ENCODE data around the gene PDE7B.

Gene PDE7B

GRCh38 chr6:136022224-136022874 lies 170.8 kb downstream of the PDE7B start:
- no peak for DNase-seq (ENCODE audit: low read depth in 2 of 2, low spot score in 1 of 2)

- DNase-seq (ENCODE audit: low read depth in 2 of 2, low spot score in 1 of 2) = no peak
These were observed 173.2 kb downstream of the PDE7B start for GRCh38 chr6:136024711-136025110.

GRCh38 chr6:136025736-136026135 lies 174.2 kb downstream of the PDE7B start:
- DNase-seq (ENCODE audit: low read depth in 2 of 2, low spot score in 1 of 2) = no peak

- DNase-seq (ENCODE audit: low read depth in 2 of 2, low spot score in 1 of 2) = no peak
These were observed 178.6 kb downstream of the PDE7B start for GRCh38 chr6:136030131-136030530.

GRCh38 chr6:136031982-136032381 lies 180.5 kb downstream of the PDE7B start:
- DNase-seq (ENCODE audit: low read depth in 2 of 2, low spot score in 1 of 2) = no peak

DNA sequence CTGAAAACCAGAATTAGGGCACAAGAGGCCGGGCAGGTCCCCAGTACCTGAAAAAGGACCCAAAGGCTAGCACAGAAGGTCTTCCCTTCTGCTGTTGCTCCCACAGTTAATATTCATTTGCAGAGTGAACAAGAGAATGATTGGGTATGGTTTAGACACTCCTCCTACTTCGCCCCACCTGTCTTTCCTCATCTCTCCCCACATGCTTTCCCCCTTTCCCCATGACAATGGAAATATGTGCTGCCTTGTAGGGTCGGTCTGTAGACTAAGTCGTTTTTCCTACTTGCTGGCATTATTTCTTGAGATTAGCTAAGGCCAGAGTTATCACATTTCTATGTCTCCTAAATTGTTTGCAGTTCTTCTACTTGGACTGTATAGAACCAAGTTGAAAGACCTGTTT lies 181.9 kb downstream of the PDE7B start:
- no peak for DNase-seq (ENCODE audit: low read depth in 2 of 2, low spot score in 1 of 2)

DNA sequence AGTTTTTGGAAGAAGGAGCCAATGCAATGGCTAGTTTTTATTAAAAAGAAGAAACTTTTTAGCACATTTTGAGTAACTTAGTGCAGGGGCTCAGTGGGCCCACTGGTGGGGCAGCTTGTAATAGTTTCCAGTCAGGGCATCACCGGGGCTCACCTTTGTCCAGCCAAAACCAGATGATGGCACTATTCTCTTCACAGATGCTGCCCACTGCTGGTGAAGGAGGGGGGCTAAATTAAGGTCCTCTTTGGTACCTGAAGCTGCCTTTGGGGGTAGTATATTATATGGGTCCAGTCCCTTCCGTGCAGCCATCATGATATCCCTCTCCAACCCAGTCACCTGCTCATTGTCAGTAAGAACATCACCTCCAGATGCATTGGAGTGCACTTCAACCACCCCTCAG lies 182.9 kb downstream of the PDE7B start:
- no peak for DNase-seq (ENCODE audit: low read depth in 2 of 2, low spot score in 1 of 2)

- DNase-seq (ENCODE audit: low read depth in 2 of 2, low spot score in 1 of 2) = no peak
These were observed 184.0 kb downstream of the PDE7B start for GRCh38 chr6:136035378-136036070.

DNA sequence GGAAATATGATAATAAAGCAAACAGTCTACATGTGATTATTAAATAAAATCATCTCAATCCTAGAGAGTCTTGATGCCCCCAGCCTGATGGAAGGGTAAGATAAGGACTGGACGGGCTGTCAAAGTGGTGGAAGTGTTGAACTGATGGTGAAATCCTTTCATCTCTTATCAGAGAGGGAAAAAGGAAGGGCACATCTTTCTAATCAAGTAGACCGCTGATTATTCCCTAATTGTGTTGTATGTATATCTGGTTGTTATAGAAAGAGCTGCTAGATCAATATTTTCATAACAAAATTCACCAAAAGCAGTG lies 184.5 kb downstream of the PDE7B start:
- no peak for DNase-seq (ENCODE audit: low read depth in 2 of 2, low spot score in 1 of 2)

DNA sequence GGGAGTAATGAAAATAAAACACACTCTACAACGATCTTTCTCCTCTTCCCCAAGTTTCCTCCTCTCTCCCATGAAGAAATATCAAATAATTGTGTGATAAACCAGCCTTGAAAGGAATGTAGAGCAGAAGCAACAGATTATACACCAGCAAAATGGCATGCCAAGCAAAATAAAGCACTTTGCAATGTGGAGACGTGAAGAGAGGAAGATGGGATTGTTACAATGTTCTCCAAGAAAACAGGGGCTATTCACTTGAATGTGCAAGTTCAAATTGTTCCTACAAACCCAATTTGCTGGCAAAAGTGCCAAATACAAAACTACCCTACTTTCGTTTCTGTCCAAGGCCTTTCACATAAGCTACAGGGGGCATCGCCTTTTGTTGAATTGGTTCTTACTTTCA lies 185.1 kb downstream of the PDE7B start:
- no peak for DNase-seq (ENCODE audit: low read depth in 2 of 2, low spot score in 1 of 2)

- no peak for DNase-seq (ENCODE audit: low read depth in 2 of 2, low spot score in 1 of 2)
These were observed 185.9 kb downstream of the PDE7B start for GRCh38 chr6:136037242-136037875.

- no peak for DNase-seq (ENCODE audit: low read depth in 2 of 2, low spot score in 1 of 2)
These were observed 186.5 kb downstream of the PDE7B start for GRCh38 chr6:136037876-136038460.

GRCh38 chr6:136038531-136038930 lies 187.0 kb downstream of the PDE7B start:
- DNase-seq (ENCODE audit: low read depth in 2 of 2, low spot score in 1 of 2) = no peak

GRCh38 chr6:136039185-136039584 lies 187.7 kb downstream of the PDE7B start:
- no peak for DNase-seq (ENCODE audit: low read depth in 2 of 2, low spot score in 1 of 2)

DNA sequence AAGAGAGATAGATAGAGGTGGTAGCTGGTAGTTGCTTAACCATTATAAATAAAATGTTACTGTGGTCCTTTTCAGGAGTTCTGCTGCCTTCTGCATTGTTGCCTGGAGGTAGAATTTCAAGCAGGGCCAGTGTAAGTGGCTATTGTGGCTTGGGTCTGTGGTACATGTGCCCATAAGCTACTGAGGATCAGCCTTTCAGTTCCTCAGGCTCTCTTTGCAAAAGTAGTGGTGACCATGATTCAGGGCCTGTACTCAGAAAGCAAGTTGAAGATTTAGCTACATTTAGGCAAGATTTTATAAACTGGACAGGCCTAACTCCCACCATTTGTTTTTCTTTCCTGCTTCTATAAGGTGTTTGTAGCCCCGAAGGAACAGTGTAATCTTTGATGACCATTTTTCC lies 199.0 kb downstream of the PDE7B start:
- DNase-seq (ENCODE audit: low read depth in 2 of 2, low spot score in 1 of 2) = no peak

DNA sequence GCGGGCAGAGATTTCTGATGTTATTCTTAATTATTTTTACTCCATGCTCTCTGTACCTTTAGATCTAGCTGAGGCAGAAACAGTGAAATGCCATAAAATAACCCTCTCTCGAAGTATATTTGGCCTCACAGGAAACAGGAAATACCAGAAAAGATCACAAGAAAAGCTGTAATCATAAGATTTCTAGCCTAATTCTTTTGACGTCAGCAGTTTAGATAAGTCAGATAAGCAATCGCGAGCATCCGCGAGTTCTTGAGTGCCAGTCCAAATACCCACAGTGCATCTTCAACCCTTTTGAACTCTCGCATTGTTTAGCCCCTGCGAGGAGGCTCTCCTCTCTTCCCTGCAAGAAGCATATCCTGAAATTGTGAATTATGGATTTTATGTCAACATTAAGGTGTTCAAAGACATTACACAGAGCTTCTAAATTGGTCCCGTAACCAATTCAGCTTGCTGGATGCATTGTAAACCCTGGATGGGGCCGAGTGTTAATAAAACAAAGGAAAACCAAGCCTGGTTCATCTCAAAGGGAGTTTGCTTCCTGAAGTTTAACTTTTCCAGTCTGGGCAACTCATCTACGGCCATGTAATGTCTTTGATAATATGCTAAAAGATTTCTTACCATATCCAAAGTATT lies 199.8 kb downstream of the PDE7B start:
- no peak for DNase-seq (ENCODE audit: low read depth in 2 of 2, low spot score in 1 of 2)

GRCh38 chr6:136052031-136052430 lies 200.5 kb downstream of the PDE7B start:
- no peak for DNase-seq (ENCODE audit: low read depth in 2 of 2, low spot score in 1 of 2)

- DNase-seq (ENCODE audit: low read depth in 2 of 2, low spot score in 1 of 2) = no peak
These were observed 207.4 kb downstream of the PDE7B start for GRCh38 chr6:136058852-136059251.

DNA sequence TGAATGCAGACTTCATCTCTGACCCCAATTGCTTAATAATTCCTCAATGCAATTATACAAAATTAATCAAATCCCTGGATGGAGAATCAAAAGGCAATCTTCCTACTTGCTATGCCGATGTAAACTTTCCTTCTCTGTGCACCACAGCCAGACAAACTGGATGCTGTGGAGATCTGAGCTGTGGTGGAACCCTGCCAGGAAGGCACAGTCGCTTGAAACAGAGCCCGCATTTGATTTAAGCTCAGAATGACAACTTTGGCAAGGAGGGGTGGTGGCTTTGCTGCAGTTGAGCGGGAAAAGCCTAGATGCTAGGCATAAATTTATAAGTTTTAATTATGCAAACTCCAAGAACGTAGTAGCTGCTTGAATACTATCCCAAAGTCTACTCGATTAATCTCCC lies 207.8 kb downstream of the PDE7B start:
- no peak for DNase-seq (ENCODE audit: low read depth in 2 of 2, low spot score in 1 of 2)

- DNase-seq (ENCODE audit: low read depth in 2 of 2, low spot score in 1 of 2) = no peak
These were observed 208.6 kb downstream of the PDE7B start for GRCh38 chr6:136060052-136060451.

- DNase-seq (ENCODE audit: low read depth in 2 of 2, low spot score in 1 of 2) = no peak
These were observed 209.3 kb downstream of the PDE7B start for GRCh38 chr6:136060759-136061158.

DNA sequence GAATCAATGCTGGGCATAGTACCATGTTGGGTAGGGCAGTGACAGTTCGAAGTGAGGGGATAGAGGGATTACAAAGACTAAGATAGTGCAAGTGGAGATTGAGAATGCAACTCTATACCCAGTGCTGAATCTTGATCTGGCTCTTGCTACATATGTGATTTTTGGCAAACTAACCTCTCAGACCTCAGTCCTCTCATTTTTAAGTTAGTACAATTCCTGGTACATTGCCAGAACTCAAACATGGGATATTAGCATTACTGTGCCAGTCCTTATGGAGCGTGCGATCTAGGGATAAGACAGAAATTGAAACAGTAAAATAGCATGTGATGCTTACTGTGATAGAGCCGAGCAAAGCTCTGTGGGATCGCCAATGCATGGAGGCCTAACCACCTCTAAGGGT lies 210.2 kb downstream of the PDE7B start:
- no peak for DNase-seq (ENCODE audit: low read depth in 2 of 2, low spot score in 1 of 2)

Data from stimulated activated CD8-positive, alpha-beta memory T cell treated with anti-CD3 and anti-CD28 coated beads, Interleukin-4, amount 100 ng/mL, for 4 hours (primary cell).